Right forelimb (tissue), 1 donor: Measurements from ENCODE around the gene GP1BA.

Source experiments
- DNase-seq: peaks from one replicate; pipeline ENCODE4 v3.0.0-alpha.2; 2018

GP1BA gene

DNA sequence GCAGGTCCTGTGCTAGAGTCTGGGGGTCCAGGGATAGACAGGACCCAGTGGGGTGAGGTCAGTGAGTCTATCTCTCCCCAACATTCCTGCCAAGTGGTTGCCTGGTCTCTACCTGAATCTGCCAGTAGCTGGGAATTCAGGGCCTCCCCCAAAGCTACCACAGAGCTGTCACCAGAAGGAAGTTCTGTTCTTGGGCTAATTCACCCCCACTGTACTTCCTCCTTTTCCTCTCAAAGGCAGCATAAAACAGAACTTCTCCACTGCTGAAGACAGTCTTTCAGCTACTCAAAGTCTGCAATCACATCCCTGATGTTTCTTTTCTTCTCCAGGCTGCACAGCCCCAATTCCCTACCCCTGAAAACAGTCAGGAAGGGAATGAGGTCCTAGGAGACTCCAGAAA is 46.6 kb downstream of the GP1BA start:
- DNase-seq: no peak

DNA sequence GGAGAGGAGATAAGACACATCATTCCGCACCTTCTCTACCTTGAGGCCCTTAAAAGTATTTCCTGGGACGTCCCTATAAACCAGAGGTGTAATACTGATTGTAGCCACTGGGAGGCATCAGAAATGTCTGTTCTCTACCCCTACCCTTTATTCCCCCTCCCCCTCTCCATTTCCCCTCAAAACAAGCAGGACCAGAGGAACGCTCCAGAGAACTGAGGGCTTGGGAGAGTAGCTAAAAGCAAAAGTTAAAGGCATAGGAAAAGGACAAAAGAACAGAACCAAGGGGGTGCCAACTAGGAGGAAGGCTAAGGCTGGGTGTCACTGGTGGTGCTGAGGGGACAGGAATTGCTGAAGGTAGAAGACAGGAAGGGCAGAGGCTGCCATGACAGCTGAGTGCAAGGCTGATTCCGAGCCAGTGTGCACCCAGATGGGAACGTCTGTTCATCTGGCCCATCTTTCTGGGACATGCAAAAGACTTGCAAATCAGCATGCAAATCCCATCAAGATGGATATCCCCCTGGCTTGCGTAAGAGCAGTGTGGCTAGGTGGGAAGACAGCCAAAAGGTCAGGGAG is 48.7 kb downstream of the GP1BA start:
- peak; percentile 57 for DNase-seq

DNA sequence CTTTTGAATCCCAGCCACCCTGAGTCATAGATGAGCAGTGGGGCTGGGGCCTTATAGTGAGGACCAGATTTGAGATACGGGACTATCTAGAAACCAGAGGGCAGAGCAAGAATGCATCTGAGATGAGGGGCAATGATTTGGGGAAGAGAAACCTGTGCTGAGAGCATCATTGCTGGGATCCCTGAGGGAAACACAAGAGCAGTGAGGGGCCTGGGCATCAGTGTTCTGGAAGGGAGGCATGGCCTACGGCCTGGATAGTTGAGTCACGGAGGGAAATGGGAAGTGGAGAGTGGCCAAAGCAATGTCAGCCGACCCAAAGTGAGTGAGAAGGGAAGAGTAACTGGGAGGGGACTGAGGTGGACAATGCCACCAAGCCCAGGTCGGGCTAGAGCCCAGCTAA is 50.2 kb downstream of the GP1BA start:
- DNase-seq: no peak
